Measurements from ENCODE around the gene EPSTI1.

EPSTI1 gene

DNA sequence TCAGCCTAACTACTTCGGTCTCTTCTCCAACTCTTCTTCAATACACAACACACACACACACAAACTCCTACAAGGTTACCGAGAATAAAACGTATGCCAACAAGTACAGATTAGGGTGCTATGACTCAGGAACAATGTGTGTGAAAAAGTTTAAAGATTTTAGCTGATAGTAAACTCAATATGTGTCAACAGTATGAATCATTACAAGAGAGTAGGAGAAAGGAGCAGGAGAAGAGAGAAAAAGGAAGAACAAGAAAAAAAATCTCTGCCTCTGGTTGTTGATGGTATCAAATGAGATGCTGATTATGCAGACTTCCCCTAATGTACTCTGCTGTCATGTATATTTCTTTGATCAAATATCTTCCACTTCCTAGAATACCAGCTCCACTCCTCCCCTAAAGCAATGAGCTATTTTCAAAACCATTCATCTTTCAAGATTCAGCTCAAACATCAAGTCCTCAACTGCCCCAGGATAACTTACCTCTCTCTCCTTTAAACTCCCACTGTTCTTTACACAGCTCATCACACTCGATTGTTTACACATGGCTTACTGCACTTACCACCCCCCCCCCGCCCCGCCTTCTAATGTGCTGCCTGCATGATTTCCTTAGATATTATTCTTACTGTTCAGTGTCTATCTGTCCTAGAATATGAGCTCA lies 115.0 kb downstream of the EPSTI1 start:
- H3K4me3 ChIP-seq (ENCODE audit: low read depth, low read length) = no peak overlapping the region
- H3K36me3 ChIP-seq = no peaks in the 10 kb centered on the region
- no peak for TF ChIP-seq CTCF (IDR thresholded peaks at IDR 0.05; ENCODE audit: low read depth, low read length)
- no peak for DNase-seq
- peaks cover 27% of the 10 kb centered on the region for H3K4me1 ChIP-seq
- H3K27me3 ChIP-seq = no peaks in the 10 kb centered on the region
- no peaks in the 10 kb centered on the region for H3K9me3 ChIP-seq

DNA sequence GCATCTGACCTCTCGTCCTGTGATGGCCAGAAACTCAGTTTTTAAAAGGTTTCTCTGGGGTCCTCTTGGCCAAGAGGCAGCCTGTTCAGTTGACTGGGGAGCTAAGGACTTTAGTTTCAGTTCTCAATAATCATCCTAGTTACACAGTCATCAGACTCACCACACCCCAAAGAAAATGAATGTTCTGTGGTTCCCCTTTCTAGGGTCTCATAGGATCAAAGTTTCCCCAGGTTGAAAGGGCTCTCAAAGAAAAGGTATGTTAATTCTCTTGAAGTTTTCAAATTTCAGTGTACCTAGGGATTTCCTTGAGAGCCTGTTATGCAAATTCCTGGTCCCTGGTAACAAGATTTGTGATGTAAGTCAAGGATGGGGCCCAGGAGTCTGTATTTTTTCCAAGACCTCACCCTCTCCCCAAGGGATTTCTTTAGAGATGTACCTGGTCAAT lies 115.7 kb downstream of the EPSTI1 start:
- peaks cover 23% of the 10 kb centered on the region for H3K4me1 ChIP-seq
- no peak overlapping the region for H3K4me3 ChIP-seq (ENCODE audit: low read depth, low read length)
- no peaks in the 10 kb centered on the region for H3K36me3 ChIP-seq
- no peak for TF ChIP-seq CTCF (IDR thresholded peaks at IDR 0.05; ENCODE audit: low read depth, low read length)
- H3K27me3 ChIP-seq = no peaks in the 10 kb centered on the region
- no peak for DNase-seq
- H3K9me3 ChIP-seq = no peaks in the 10 kb centered on the region

DNA sequence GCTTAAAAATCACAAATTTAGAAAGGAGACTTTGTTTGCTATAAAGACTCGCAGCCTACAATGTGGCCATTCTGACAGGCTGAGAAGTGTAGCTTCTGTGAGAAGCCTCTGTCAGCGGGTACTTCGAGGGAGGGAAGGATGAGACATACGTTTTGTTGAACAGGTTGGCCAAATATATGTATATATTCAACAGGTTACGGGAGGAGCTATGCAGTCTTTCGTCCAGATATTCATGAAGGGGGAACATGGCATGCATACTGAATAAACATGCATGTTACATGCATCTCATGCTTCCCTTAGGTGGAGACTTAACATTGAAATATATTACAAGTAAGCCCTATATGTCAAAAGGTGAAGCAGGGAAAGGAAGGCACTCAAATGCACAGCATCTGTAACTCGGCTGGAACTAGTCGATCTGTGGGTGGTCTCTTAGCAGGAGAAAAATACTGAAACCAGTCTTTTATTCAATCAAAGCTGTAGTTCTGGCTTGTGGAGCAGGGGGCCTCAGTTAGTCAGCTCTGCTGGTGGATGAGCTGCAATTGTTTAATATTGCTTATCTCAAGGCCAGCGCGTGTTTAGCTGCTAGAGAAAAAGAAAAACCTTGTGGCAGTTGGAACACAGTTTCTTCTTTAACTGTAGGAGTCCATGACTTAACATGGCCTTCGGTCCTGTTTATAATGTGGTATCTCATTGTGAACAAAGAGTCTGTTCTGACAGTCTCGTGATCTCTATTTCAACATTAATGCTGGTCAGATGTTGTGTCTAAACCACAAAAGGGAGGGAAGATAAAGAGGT lies 116.4 kb downstream of the EPSTI1 start:
- Histone ChIP-seq H3K9me3 (no peaks in the 10 kb centered on the region), H3K4me3 (ENCODE audit: low read depth, low read length) (no peak overlapping the region; the same call in 1 of the 2 replicates), H3K36me3 (no peaks in the 10 kb centered on the region), H3K27me3 (no peaks in the 10 kb centered on the region), H3K4me1 (peaks cover 23% of the 10 kb centered on the region)
- peak; percentile 56 for DNase-seq
- peak; percentile 44 for TF ChIP-seq CTCF (IDR thresholded peaks at IDR 0.05; ENCODE audit: low read depth, low read length)

DNA sequence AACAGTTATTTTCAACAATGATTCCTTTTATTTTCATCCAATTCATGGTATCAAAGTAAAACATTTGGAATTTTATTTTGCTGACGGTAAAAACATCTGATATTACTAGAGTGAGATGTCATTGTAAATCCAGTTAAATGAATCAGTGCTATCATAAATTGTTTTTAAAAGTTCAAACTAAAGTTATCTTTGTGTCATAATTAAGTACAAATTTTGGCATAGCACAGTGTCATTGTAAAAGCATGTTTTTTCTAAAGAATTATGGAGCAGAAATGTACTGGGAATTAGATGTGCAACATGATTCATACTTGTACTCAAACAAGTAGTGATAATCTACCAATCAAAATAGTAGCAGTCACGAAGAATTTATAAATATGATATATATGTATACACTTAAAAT lies 117.8 kb downstream of the EPSTI1 start:
- H3K4me1 ChIP-seq = peaks cover 23% of the 10 kb centered on the region
- H3K27me3 ChIP-seq = no peaks in the 10 kb centered on the region
- DNase-seq = no peak
- no peaks in the 10 kb centered on the region for H3K36me3 ChIP-seq
- no peak overlapping the region for H3K4me3 ChIP-seq (ENCODE audit: low read depth, low read length)
- H3K9me3 ChIP-seq = no peaks in the 10 kb centered on the region
- no peak for TF ChIP-seq CTCF (IDR thresholded peaks at IDR 0.05; ENCODE audit: low read depth, low read length)

DNA sequence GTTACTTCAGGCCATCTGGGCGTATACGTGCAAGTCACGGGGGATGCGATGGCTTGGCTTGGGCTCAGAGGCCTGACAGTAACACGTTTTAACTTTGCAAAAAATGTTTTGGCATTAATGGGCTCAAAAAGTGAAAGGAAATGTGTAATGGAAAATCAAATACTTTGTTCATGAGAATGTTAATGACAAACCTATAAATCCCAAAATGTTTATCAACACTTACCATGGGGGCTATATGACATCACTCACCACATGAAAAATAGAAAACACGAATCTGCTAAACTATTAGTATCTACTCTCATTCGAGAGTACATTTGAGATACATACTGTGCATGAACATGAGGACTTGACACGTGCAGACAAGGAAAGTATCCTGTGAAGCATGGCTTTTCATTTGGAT lies 119.0 kb downstream of the EPSTI1 start:
- Histone ChIP-seq H3K27me3 (no peaks in the 10 kb centered on the region), H3K4me1 (peaks cover 23% of the 10 kb centered on the region), H3K36me3 (no peaks in the 10 kb centered on the region), H3K9me3 (no peaks in the 10 kb centered on the region), H3K4me3 (ENCODE audit: low read depth, low read length) (no peak overlapping the region)
- DNase-seq = no peak
- TF ChIP-seq CTCF (IDR thresholded peaks at IDR 0.05; ENCODE audit: low read depth, low read length) = no peak

DNA sequence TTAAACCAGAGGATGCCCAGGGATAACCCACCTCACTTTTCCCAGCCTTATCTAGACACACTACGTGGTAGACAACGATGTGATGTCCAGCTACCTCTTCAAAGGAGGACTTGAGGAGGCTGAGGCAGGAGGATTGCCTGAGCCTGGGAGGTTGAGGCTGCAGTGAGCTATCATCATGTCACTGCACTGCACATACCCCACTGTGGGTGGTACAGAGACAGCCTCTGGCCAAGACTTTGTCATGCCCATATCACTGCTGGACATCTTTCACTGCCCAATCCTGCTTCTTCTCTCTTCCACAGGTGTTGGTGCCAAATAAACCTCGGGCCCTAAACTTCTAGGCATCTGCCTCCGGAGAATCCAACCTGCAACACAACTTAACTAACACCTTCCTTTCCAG lies 124.8 kb downstream of the EPSTI1 start:
- no peaks in the 10 kb centered on the region for H3K9me3 ChIP-seq
- no peak for DNase-seq
- TF ChIP-seq CTCF (IDR thresholded peaks at IDR 0.05; ENCODE audit: low read depth, low read length) = no peak
- H3K27me3 ChIP-seq = no peaks in the 10 kb centered on the region
- H3K4me3 ChIP-seq (ENCODE audit: low read depth, low read length) = no peak overlapping the region
- H3K4me1 ChIP-seq = peaks cover 7% of the 10 kb centered on the region
- no peaks in the 10 kb centered on the region for H3K36me3 ChIP-seq
